CD8-positive, alpha-beta memory T cell (primary cell): ENCODE measurements around the gene PTPRT. TPM values are rescaled to one million over a fixed set of nuclear protein-coding genes. Genes with fewer than 3 reads are reported as not detected.
"Not testable (repeated sequence)": the region's sequence is repeated elsewhere in the genome, so short reads cannot be mapped to it uniquely, and the experiment has no call there.

Source experiments
- CTCF ChIA-PET: fragments of 350-600 bp; sonication (Branson Sonifier 250); formaldehyde crosslinking; loops from one replicate; lab custom pipeline; 2021; ENCODE audit warnings: antibody characterized with exemption; lab: Charles Lee
- POLR2A ChIA-PET: fragments of 350-600 bp; sonication (Branson Sonifier 250); formaldehyde crosslinking; loops from one replicate; lab custom pipeline; 2021; ENCODE audit warnings: antibody characterized with exemption; lab: Charles Lee
- DNase-seq, 5 donors: peaks; one replicate each; pipeline versions ENCODE4 v3.0.0 to v3.0.0-alpha.2; 2020 to 2022; ENCODE audit warnings: mixed read lengths in 1 of 5
- H3K27ac ChIP-seq: one replicate; pipeline ENCODE4 v1.7.0; 2013; ENCODE audit warnings: low read depth, mild to moderate bottlenecking, low read length, moderate library complexity
- H3K27me3 ChIP-seq: 2 replicates; pipeline ENCODE4 v1.7.0; 2013; ENCODE audit warnings: low read length, mild to moderate bottlenecking; ENCODE audit not compliant: insufficient read depth, poor library complexity, severe bottlenecking
- H3K36me3 ChIP-seq: 2 replicates; pipeline ENCODE4 v1.7.0; 2013; ENCODE audit warnings: mild to moderate bottlenecking, low read length, moderate library complexity; ENCODE audit not compliant: insufficient read depth
- H3K4me1 ChIP-seq: 2 replicates; pipeline ENCODE4 v1.7.0; 2013; ENCODE audit warnings: mild to moderate bottlenecking, low read length, moderate library complexity; ENCODE audit not compliant: insufficient read depth
- H3K4me3 ChIP-seq: 2 replicates; pipeline ENCODE4 v1.7.0; 2013; ENCODE audit warnings: mild to moderate bottlenecking, low read length
- H3K9me3 ChIP-seq: 2 replicates; pipeline ENCODE4 v1.7.0; 2013; ENCODE audit warnings: mild to moderate bottlenecking, low read length
- H3K27ac Mint-ChIP-seq, 8 donors: one replicate each; pipeline ENCODE4 v1.8.0; 2020 to 2021; ENCODE audit warnings: mixed read lengths in 8 of 8, mild to moderate bottlenecking in 6 of 8, inconsistent platforms in 3 of 8, moderate library complexity in 3 of 8
- H3K27me3 Mint-ChIP-seq, 2 donors: one replicate each; pipeline ENCODE4 v1.8.0; 2020 to 2021; ENCODE audit warnings: mixed read lengths in 2 of 2, mild to moderate bottlenecking in 1 of 2, moderate library complexity in 1 of 2
- H3K36me3 Mint-ChIP-seq, 3 donors: one replicate each; pipeline ENCODE4 v1.8.0; 2020 to 2021; ENCODE audit warnings: mixed read lengths in 3 of 3, inconsistent platforms in 1 of 3, mild to moderate bottlenecking in 1 of 3
- H3K4me1 Mint-ChIP-seq, 3 donors: one replicate each; pipeline ENCODE4 v1.8.0; 2020 to 2021; ENCODE audit warnings: mixed read lengths in 3 of 3, inconsistent platforms in 1 of 3, mild to moderate bottlenecking in 1 of 3
- H3K4me3 Mint-ChIP-seq, 7 donors: one replicate each; pipeline ENCODE4 v1.8.0; 2020 to 2021; ENCODE audit warnings: mixed read lengths in 7 of 7, mild to moderate bottlenecking in 6 of 7, moderate library complexity in 4 of 7, inconsistent platforms in 2 of 7
- H3K9me3 Mint-ChIP-seq, 5 donors: one replicate each; pipeline ENCODE4 v1.8.0; 2020 to 2022; ENCODE audit warnings: mixed read lengths in 5 of 5, mild to moderate bottlenecking in 3 of 5, moderate library complexity in 2 of 5, inconsistent platforms in 1 of 5
- polyA plus RNA-seq: library from polyadenylated mRNA; unstranded; fragments of 300-500 nt; fragmentation: Illumina TruSeq; gene quantifications from one replicate; pipeline ENCODE4 v1.2.3, GENCODE V29; 2021
- total RNA-seq, 2 experiments: library from RNA; stranded (reverse); gene quantifications; one replicate each; pipeline ENCODE4 v1.2.3, GENCODE V29; 2021

PTPRT gene
- total and polyA plus RNA-seq, 3 experiments from 2014 or later, result not detected

- H3K27me3 Mint-ChIP-seq, result no peaks in the 10 kb centered on the region
- H3K4me1 ChIP-seq, result no peaks in the 10 kb centered on the region
- no peaks in the 10 kb centered on the region for H3K27me3 ChIP-seq
- H3K4me3 ChIP-seq, result no peak overlapping the region
- DNase-seq, result no peak
- H3K27ac ChIP-seq, result no peak overlapping the region
- no peaks in the 10 kb centered on the region for H3K36me3 ChIP-seq
- POLR2A ChIA-PET, result no interaction called here
- no peaks in the 10 kb centered on the region for H3K36me3 Mint-ChIP-seq
- CTCF ChIA-PET, result no interaction called here
- no peak overlapping the region for H3K27ac Mint-ChIP-seq
- H3K4me1 Mint-ChIP-seq, result no peaks in the 10 kb centered on the region
- H3K9me3 ChIP-seq, result no peaks in the 10 kb centered on the region
- H3K9me3 Mint-ChIP-seq, result peaks cover 0 to 4% (median 0%) of the 10 kb centered on the region in 5 donors
- H3K4me3 Mint-ChIP-seq, result no peak overlapping the region
These were observed 24.1 kb downstream of the PTPRT start for GRCh38 chr20:43165611-43166010.

DNA sequence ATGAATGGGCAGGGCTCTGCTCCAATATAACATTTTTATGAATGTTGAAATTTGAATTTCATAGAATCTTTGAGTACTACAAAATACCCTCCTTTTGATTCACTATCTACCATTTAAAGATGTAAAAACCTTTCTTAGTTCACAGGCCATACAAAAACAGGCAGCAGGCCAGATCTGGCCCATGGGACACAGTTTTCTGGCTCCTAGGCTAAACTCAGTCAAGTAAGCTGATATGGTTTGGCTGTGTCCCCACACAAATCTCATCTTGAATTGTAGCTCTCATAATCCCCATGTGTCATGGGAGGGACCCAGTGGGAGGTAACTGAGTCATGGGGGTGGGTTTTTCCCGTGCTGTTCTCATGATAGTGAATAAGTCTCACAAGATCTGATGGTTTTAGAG lies 25.0 kb downstream of the PTPRT start:
- H3K9me3 ChIP-seq, result not testable (repeated sequence)

DNA sequence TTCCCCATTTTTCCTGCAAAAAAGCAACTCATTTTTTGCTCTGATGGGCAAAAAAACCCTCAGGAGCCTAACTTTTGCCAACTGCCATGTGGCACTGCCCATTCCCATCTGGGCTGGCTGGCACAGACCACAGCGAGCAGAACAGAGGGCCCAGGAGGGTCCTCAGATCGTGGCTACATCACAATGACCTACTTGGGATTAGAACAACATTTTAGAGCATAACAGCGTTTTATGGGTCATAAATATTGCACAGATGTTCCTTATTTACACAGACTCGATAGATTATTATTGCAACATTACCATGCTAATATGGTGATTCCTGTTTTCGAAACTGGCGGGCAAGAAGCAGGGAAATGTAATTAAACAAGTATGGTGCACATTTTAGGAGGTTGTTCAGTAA lies 28.0 kb downstream of the PTPRT start:
- no peaks in the 10 kb centered on the region for H3K4me1 Mint-ChIP-seq
- DNase-seq, result no peak
- CTCF ChIA-PET, result no interaction called here

More for the DNA sequence above, 25.0 kb downstream of the PTPRT start:
- H3K4me3 Mint-ChIP-seq, H3K27ac ChIP-seq, H3K27me3 ChIP-seq, H3K4me1 ChIP-seq, H3K4me1 Mint-ChIP-seq, H3K27ac Mint-ChIP-seq, H3K9me3 Mint-ChIP-seq, H3K4me3 ChIP-seq, DNase-seq, H3K36me3 Mint-ChIP-seq, H3K36me3 ChIP-seq, CTCF ChIA-PET, POLR2A ChIA-PET, H3K27me3 Mint-ChIP-seq: not testable (repeated sequence)

GRCh38 chr20:43160941-43161340 lies 28.8 kb downstream of the PTPRT start:
- H3K9me3 Mint-ChIP-seq, result peaks cover 0 to 10% (median 4%) of the 10 kb centered on the region in 5 donors
- H3K4me3 Mint-ChIP-seq, result no peak overlapping the region
- POLR2A ChIA-PET, result no interaction called here
- H3K4me1 ChIP-seq, result no peaks in the 10 kb centered on the region
- no peaks in the 10 kb centered on the region for H3K36me3 Mint-ChIP-seq
- no peak overlapping the region for H3K4me3 ChIP-seq
- no peaks in the 10 kb centered on the region for H3K36me3 ChIP-seq
- no peak for DNase-seq
- H3K27ac ChIP-seq, result no peak overlapping the region
- H3K4me1 Mint-ChIP-seq, result no peaks in the 10 kb centered on the region
- no peaks in the 10 kb centered on the region for H3K27me3 ChIP-seq
- CTCF ChIA-PET, result no interaction called here
- no peaks in the 10 kb centered on the region for H3K9me3 ChIP-seq
- H3K27ac Mint-ChIP-seq, result no peak overlapping the region
- no peaks in the 10 kb centered on the region for H3K27me3 Mint-ChIP-seq

More for the DNA sequence above, 28.0 kb downstream of the PTPRT start:
- Mint-ChIP-seq H3K36me3 (no peaks in the 10 kb centered on the region), H3K27ac (no peak overlapping the region), H3K4me3 (no peak overlapping the region), H3K27me3 (no peaks in the 10 kb centered on the region), H3K9me3 (peaks cover 0 to 10% (median 4%) of the 10 kb centered on the region in 5 donors)
- H3K36me3 ChIP-seq, result no peaks in the 10 kb centered on the region
- POLR2A ChIA-PET, result no interaction called here
- H3K27me3 ChIP-seq, result no peaks in the 10 kb centered on the region
- H3K9me3 ChIP-seq, result no peaks in the 10 kb centered on the region
- no peak overlapping the region for H3K27ac ChIP-seq
- no peak overlapping the region for H3K4me3 ChIP-seq
- no peaks in the 10 kb centered on the region for H3K4me1 ChIP-seq

- Histone ChIP-seq H3K27me3 (no peaks in the 10 kb centered on the region), H3K9me3 (no peaks in the 10 kb centered on the region), H3K4me3 (no peak overlapping the region), H3K36me3 (no peaks in the 10 kb centered on the region), H3K4me1 (no peaks in the 10 kb centered on the region), H3K27ac (no peak overlapping the region)
- H3K4me1 Mint-ChIP-seq, result no peaks in the 10 kb centered on the region
- H3K27me3 Mint-ChIP-seq, result no peaks in the 10 kb centered on the region
- no peak overlapping the region for H3K27ac Mint-ChIP-seq
- no peak for DNase-seq
- ChIA-PET POLR2A (no interaction called here), CTCF (no interaction called here)
- H3K36me3 Mint-ChIP-seq, result no peaks in the 10 kb centered on the region
- no peak overlapping the region for H3K4me3 Mint-ChIP-seq
- H3K9me3 Mint-ChIP-seq, result peaks cover 0 to 10% (median 2%) of the 10 kb centered on the region in 5 donors
These were observed 29.7 kb downstream of the PTPRT start for GRCh38 chr20:43159994-43160393.

GRCh38 chr20:43155366-43156100 lies 34.2 kb downstream of the PTPRT start:
- Mint-ChIP-seq H3K36me3 (no peaks in the 10 kb centered on the region), H3K9me3 (peaks cover 0 to 9% (median 2%) of the 10 kb centered on the region in 5 donors), H3K27ac (no peak overlapping the region), H3K4me3 (no peak overlapping the region), H3K27me3 (no peaks in the 10 kb centered on the region), H3K4me1 (no peaks in the 10 kb centered on the region)
- Histone ChIP-seq H3K4me3 (no peak overlapping the region), H3K36me3 (no peaks in the 10 kb centered on the region), H3K4me1 (no peaks in the 10 kb centered on the region), H3K9me3 (no peaks in the 10 kb centered on the region), H3K27me3 (no peaks in the 10 kb centered on the region), H3K27ac (no peak overlapping the region)
- ChIA-PET CTCF (no interaction called here), POLR2A (no interaction called here)
- DNase-seq, result no peak

DNA sequence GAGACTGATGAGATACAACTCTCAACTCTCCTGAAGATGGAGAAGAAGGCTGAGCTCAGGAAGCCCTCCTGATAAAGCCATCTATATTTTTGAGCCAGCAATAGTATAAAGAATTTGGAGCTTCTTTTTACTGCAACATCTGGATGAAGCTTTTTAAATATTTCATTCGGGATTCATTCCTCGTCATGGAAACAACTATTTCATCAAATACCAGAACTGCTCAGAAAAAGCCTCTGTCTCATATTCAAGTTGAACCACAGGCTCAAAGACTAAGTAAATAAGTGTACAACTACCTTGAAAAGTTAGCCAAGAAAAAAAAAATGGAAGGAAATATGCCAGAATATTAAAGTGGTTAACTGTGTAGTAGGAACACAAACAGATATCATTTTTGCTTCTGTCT lies 37.8 kb downstream of the PTPRT start:
- H3K4me1 ChIP-seq, result no peaks in the 10 kb centered on the region
- H3K4me3 ChIP-seq, result no peak overlapping the region
- no peaks in the 10 kb centered on the region for H3K27me3 Mint-ChIP-seq
- no peaks in the 10 kb centered on the region for H3K4me1 Mint-ChIP-seq
- H3K9me3 ChIP-seq, result no peaks in the 10 kb centered on the region
- no peaks in the 10 kb centered on the region for H3K27me3 ChIP-seq
- ChIA-PET POLR2A (no interaction called here), CTCF (no interaction called here)
- H3K36me3 ChIP-seq, result no peaks in the 10 kb centered on the region
- no peak for DNase-seq
- no peak overlapping the region for H3K27ac Mint-ChIP-seq
- H3K36me3 Mint-ChIP-seq, result no peaks in the 10 kb centered on the region
- no peak overlapping the region for H3K27ac ChIP-seq
- H3K9me3 Mint-ChIP-seq, result peaks cover 0 to 2% (median 0%) of the 10 kb centered on the region in 5 donors
- H3K4me3 Mint-ChIP-seq, result no peak overlapping the region

- no peak overlapping the region for H3K4me3 ChIP-seq
- no peaks in the 10 kb centered on the region for H3K36me3 ChIP-seq
- Mint-ChIP-seq H3K4me1 (no peaks in the 10 kb centered on the region), H3K27me3 (no peaks in the 10 kb centered on the region), H3K9me3 (peaks cover 0 to 3% (median 0%) of the 10 kb centered on the region in 5 donors), H3K4me3 (no peak overlapping the region), H3K36me3 (no peaks in the 10 kb centered on the region), H3K27ac (no peak overlapping the region)
- CTCF ChIA-PET, result no interaction called here
- POLR2A ChIA-PET, result no interaction called here
- no peaks in the 10 kb centered on the region for H3K9me3 ChIP-seq
- no peak for DNase-seq
- H3K27me3 ChIP-seq, result no peaks in the 10 kb centered on the region
- no peaks in the 10 kb centered on the region for H3K4me1 ChIP-seq
- no peak overlapping the region for H3K27ac ChIP-seq
These were observed 38.5 kb downstream of the PTPRT start for GRCh38 chr20:43151256-43151655.
